Transverse colon (tissue), 4 donors: ENCODE results near the gene PTDSS2.

Experiments
- CTCF ChIP-seq, 5 experiments: fragments of 200-600 bp in 3 of 5; fragments of 450-650 bp in 2 of 5; sonication (generic) in 3 of 5; IDR thresholded peaks; 1 replicate in 2 of 5; 2 replicates in 3 of 5; pipeline ENCODE4 v1.5.1; 2016 to 2017; ENCODE audit warnings: antibody characterized with exemption in 5 of 5, inconsistent platforms in 3 of 5, mild to moderate bottlenecking in 2 of 5, moderate library complexity in 1 of 5
- EP300 ChIP-seq: sonication (generic); formaldehyde crosslinking; IDR thresholded peaks from one replicate; pipeline ENCODE4 v1.6.1; 2017; ENCODE audit warnings: antibody characterized with exemption, low read depth
- POLR2A ChIP-seq: fragments of 450-650 bp; IDR thresholded peaks from one replicate; pipeline ENCODE4 v1.6.1; 2016; ENCODE audit warnings: antibody characterized with exemption, mild to moderate bottlenecking, moderate library complexity
- POLR2AphosphoS5 ChIP-seq, 3 donors: sonication (generic); formaldehyde crosslinking; IDR thresholded peaks; one replicate each; pipeline ENCODE4 v1.6.1; 2016; ENCODE audit warnings: antibody characterized with exemption in 3 of 3

- TF ChIP-seq CTCF (IDR thresholded peaks at IDR 0.05): peak in 2 of 5 experiments; percentile 24 to 30
- TF ChIP-seq POLR2A: peak; percentile 82
- peak; percentile 64 for TF ChIP-seq EP300
- TF ChIP-seq POLR2AphosphoS5 (IDR thresholded peaks at IDR 0.05): peak; percentile 50 to 72 (median 71)
These were observed 56.3 kb downstream of the PTDSS2 start for GRCh38 chr11:506238-506994.
